Smooth muscle cell (in vitro differentiated cells): Measurements from ENCODE around the gene HRCT1. TPM values are rescaled to one million over a fixed set of nuclear protein-coding genes. Genes with fewer than 3 reads are reported as not detected.

ENCODE experiments used
- DNase-seq: peaks from one replicate; lab custom pipeline; 2025; ENCODE audit not compliant: unreplicated experiment; lab: John Stamatoyannopoulos, UW
- H2AFZ ChIP-seq: fragments of 200-600 bp; sonication (generic); 2 replicates; pipeline ENCODE4 v1.6.0; 2016; ENCODE audit warnings: antibody characterized with exemption, low read depth, mild to moderate bottlenecking
- H3F3A ChIP-seq: fragments of 200-600 bp; sonication (generic); 2 replicates; pipeline ENCODE4 v1.6.0; 2017; ENCODE audit warnings: antibody characterized with exemption, low read depth
- H3K27ac ChIP-seq: fragments of 200-600 bp; sonication (generic); 2 replicates; pipeline ENCODE4 v1.5.1; 2016; ENCODE audit warnings: low read depth, mild to moderate bottlenecking
- H3K27me3 ChIP-seq: fragments of 200-600 bp; sonication (generic); 2 replicates; pipeline ENCODE4 v1.6.1; 2016; ENCODE audit warnings: low read depth, mild to moderate bottlenecking
- H3K36me3 ChIP-seq: fragments of 200-600 bp; sonication (generic); 2 replicates; pipeline ENCODE4 v1.5.1; 2016; ENCODE audit warnings: low read depth
- H3K4me1 ChIP-seq: fragments of 200-600 bp; sonication (generic); 2 replicates; pipeline ENCODE4 v1.5.1; 2016; ENCODE audit warnings: low read depth
- H3K4me2 ChIP-seq: fragments of 200-600 bp; sonication (generic); 2 replicates; pipeline ENCODE4 v1.6.0; 2016; ENCODE audit warnings: mild to moderate bottlenecking
- H3K4me3 ChIP-seq: fragments of 200-600 bp; sonication (generic); 2 replicates; pipeline ENCODE4 v1.5.1; 2016; ENCODE audit warnings: mild to moderate bottlenecking
- H3K79me2 ChIP-seq: fragments of 200-600 bp; sonication (generic); 2 replicates; pipeline ENCODE4 v1.6.0; 2016; ENCODE audit warnings: low read depth, mild to moderate bottlenecking
- H3K9ac ChIP-seq: fragments of 200-600 bp; sonication (generic); 2 replicates; pipeline ENCODE4 v1.6.0; 2016; ENCODE audit warnings: low read depth
- H3K9me3 ChIP-seq: fragments of 200-600 bp; sonication (generic); replicated peaks from 2 replicates; pipeline ENCODE4 v1.5.1; 2016; ENCODE audit warnings: low read depth
- H4K20me1 ChIP-seq: fragments of 200-600 bp; sonication (generic); 2 replicates; pipeline ENCODE4 v1.6.0; 2016; ENCODE audit warnings: low read depth
- CTCF ChIP-seq: fragments of 200-600 bp; sonication (generic); IDR thresholded peaks from 2 replicates; pipeline ENCODE4 v1.5.1; 2017; ENCODE audit warnings: borderline replicate concordance, mild to moderate bottlenecking, antibody characterized with exemption; ENCODE audit not compliant: insufficient read depth, poor library complexity, severe bottlenecking
- WGBS: methylation state at CpG from one replicate; pipeline ENCODE4 v1.1.7; 2016; ENCODE audit warnings: low lambda C conversion rate; 5-methylcytosine and 5-hydroxymethylcytosine counted together
- polyA plus RNA-seq: library from polyadenylated mRNA; unstranded; fragments of >200 nt; fragmentation: Nextera tagmentation; extraction: Ambion mirVana; gene quantifications from 2 replicates; pipeline ENCODE4 v1.2.1, GENCODE V29; 2016
- total RNA-seq: library from RNA; depleted of rRNA; stranded (reverse); fragments of >200 nt; gene quantifications from 2 replicates; pipeline ENCODE4 v1.2.3, GENCODE V29; 2014

HRCT1 gene
- total and polyA plus RNA-seq, 2 experiments from 2014 or later: 0.45 TPM; not detected in 1

- Histone ChIP-seq H3K4me2 (no peak overlapping the region), H3K27me3 (peaks cover 10% of the 10 kb centered on the region), H3K79me2 (no peaks in the 10 kb centered on the region), H3K9me3 (no peaks in the 10 kb centered on the region), H3K9ac (no peak overlapping the region), H3K27ac (no peak overlapping the region), H2AFZ (no peak overlapping the region), H3K4me1 (no peaks in the 10 kb centered on the region), H3K4me3 (no peak overlapping the region), H3F3A (no peaks in the 10 kb centered on the region), H3K36me3 (no peaks in the 10 kb centered on the region), H4K20me1 (no peaks in the 10 kb centered on the region)
- DNase-seq: no peak
- no peak for TF ChIP-seq CTCF
These were observed 7.7 kb upstream of the HRCT1 start for GRCh38 chr9:35898337-35898736.

DNA sequence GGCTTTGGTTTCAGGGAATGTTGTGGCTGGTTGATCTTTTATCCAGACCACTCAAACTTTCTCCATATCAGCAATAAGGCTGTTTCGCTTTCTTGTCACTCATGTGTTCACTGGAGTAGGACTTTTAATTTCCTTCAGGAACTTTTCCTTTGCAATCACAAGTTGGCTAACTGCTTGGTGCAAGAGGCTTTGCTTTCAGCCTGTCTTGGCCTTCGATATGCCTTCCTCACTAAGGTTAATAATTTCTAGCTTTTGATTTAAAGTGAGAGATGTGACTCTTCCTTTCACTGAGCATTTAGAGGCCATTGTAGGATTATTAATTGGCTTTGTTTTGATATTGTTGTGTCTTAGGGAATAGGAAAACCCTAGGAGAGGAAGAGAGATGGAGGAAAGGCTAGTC is 7.0 kb upstream of the HRCT1 start:
- Histone ChIP-seq H4K20me1 (no peaks in the 10 kb centered on the region), H2AFZ (no peak overlapping the region), H3K27ac (no peak overlapping the region), H3K9ac (no peak overlapping the region), H3K4me2 (no peak overlapping the region), H3K79me2 (no peaks in the 10 kb centered on the region), H3K9me3 (no peaks in the 10 kb centered on the region), H3F3A (no peaks in the 10 kb centered on the region), H3K36me3 (no peaks in the 10 kb centered on the region), H3K27me3 (peaks cover 3% of the 10 kb centered on the region), H3K4me1 (no peaks in the 10 kb centered on the region), H3K4me3 (no peak overlapping the region)
- 88% methylated on average over 2 of the region's 2 CpGs for WGBS
- no peak for DNase-seq
- TF ChIP-seq CTCF: no peak

- peak; percentile 64 for TF ChIP-seq CTCF
- H3K9me3 ChIP-seq: no peaks in the 10 kb centered on the region
- no peak overlapping the region for H3K4me2 ChIP-seq
- H3K79me2 ChIP-seq: no peaks in the 10 kb centered on the region
- H3F3A ChIP-seq: peaks cover 12% of the 10 kb centered on the region
- peaks cover 15% of the 10 kb centered on the region for H3K4me1 ChIP-seq
- H3K36me3 ChIP-seq: no peaks in the 10 kb centered on the region
- 33% methylated on average over 3 of the region's 3 CpGs for WGBS
- no peak overlapping the region for H3K27ac ChIP-seq
- no peak overlapping the region for H3K4me3 ChIP-seq
- no peak overlapping the region for H2AFZ ChIP-seq
- DNase-seq: no peak
- H4K20me1 ChIP-seq: no peaks in the 10 kb centered on the region
- no peak overlapping the region for H3K9ac ChIP-seq
- no peaks in the 10 kb centered on the region for H3K27me3 ChIP-seq
These were observed 3.0 kb upstream of the HRCT1 start for GRCh38 chr9:35903049-35903448.

DNA sequence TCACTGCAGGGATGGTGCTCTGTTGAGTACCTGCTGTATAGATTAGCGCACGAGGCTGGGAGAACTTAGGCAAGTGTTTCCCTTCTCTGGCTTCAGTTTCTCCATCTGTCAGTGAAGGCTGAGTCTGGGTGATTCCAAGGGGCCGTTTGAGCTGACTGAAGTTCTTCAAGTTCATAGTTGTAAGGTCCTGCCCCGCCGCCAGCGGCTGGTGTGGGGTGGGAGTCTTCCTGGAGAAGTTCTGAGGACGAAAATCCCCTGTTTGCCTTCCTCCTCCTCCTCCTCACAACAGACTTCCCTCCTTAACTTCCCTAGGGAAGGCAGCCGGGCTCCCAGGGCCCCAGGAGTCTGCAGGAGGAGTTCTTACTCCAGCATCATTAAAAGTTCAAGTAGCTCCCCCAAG is 1.7 kb upstream of the HRCT1 start:
- H3K36me3 ChIP-seq: no peaks in the 10 kb centered on the region
- no peak overlapping the region for H3K9ac ChIP-seq
- no peaks in the 10 kb centered on the region for H3K79me2 ChIP-seq
- H3K9me3 ChIP-seq: no peaks in the 10 kb centered on the region
- H4K20me1 ChIP-seq: no peaks in the 10 kb centered on the region
- no peak for TF ChIP-seq CTCF
- DNase-seq: no peak
- peaks cover 26% of the 10 kb centered on the region for H3K4me1 ChIP-seq
- H3K4me3 ChIP-seq: no peak overlapping the region
- no peak overlapping the region for H3K27ac ChIP-seq
- no peak overlapping the region for H3K4me2 ChIP-seq
- H3K27me3 ChIP-seq: no peaks in the 10 kb centered on the region
- H2AFZ ChIP-seq: no peak overlapping the region
- 94% methylated on average over 8 of the region's 8 CpGs for WGBS
- peaks cover 12% of the 10 kb centered on the region for H3F3A ChIP-seq
